GM18526 (cell line): ENCODE results near the gene IQCN.
A peak's percentile ranks its signal among the peaks of the same experiment; 100 is the strongest.

Experiments used
- POLR2A ChIP-seq: IDR thresholded peaks from 3 replicates; pipeline ENCODE4 v1.6.1; 2011; ENCODE audit not compliant: insufficient read length; ENCODE audit errors: extremely low read depth

Gene IQCN, protein sequence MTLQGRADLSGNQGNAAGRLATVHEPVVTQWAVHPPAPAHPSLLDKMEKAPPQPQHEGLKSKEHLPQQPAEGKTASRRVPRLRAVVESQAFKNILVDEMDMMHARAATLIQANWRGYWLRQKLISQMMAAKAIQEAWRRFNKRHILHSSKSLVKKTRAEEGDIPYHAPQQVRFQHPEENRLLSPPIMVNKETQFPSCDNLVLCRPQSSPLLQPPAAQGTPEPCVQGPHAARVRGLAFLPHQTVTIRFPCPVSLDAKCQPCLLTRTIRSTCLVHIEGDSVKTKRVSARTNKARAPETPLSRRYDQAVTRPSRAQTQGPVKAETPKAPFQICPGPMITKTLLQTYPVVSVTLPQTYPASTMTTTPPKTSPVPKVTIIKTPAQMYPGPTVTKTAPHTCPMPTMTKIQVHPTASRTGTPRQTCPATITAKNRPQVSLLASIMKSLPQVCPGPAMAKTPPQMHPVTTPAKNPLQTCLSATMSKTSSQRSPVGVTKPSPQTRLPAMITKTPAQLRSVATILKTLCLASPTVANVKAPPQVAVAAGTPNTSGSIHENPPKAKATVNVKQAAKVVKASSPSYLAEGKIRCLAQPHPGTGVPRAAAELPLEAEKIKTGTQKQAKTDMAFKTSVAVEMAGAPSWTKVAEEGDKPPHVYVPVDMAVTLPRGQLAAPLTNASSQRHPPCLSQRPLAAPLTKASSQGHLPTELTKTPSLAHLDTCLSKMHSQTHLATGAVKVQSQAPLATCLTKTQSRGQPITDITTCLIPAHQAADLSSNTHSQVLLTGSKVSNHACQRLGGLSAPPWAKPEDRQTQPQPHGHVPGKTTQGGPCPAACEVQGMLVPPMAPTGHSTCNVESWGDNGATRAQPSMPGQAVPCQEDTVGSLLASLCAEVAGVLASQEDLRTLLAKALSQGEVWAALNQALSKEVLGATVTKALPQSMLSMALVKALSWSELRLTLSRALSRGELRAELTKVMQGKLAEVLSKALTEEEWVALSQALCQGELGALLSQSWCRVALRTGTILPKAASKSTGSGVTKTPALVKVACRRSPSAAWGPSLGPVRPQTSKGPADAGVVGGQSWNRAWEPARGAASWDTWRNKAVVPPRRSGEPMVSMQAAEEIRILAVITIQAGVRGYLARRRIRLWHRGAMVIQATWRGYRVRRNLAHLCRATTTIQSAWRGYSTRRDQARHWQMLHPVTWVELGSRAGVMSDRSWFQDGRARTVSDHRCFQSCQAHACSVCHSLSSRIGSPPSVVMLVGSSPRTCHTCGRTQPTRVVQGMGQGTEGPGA (N-terminal part only)

DNA sequence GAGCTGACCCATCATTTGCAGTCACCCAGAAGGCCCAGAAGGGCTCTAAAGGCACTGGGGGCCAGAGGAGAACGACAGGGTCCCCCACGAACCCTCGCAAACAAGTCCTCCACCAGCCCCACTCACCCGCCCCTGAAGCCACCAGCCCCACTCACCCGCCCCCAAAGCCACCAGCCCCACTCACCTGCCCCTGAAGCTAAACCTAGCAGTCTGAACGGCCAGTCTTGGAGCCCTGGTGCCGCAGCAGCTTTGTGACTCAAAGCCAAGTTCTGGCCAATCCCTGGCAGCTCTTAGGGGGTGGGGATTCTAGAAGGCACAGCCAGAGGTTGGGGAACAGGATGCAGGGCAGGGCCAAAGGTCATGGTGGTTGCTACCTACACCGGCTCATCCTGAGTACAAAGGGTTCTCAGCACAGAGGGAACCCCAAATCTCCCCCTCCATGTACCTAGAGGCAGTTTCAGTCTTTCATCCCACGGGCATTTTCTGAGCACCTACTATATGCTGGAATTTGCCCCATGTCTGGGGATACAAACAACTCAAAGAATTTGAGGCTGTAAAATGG is at the start of gene IQCN:
TSS of gene IQCN (minus strand) at position 234 of the 562 bp plus-strand sequence. CDS start 4,974 bp downstream, outside the sequence.
- TF ChIP-seq POLR2A: no peak

DNA sequence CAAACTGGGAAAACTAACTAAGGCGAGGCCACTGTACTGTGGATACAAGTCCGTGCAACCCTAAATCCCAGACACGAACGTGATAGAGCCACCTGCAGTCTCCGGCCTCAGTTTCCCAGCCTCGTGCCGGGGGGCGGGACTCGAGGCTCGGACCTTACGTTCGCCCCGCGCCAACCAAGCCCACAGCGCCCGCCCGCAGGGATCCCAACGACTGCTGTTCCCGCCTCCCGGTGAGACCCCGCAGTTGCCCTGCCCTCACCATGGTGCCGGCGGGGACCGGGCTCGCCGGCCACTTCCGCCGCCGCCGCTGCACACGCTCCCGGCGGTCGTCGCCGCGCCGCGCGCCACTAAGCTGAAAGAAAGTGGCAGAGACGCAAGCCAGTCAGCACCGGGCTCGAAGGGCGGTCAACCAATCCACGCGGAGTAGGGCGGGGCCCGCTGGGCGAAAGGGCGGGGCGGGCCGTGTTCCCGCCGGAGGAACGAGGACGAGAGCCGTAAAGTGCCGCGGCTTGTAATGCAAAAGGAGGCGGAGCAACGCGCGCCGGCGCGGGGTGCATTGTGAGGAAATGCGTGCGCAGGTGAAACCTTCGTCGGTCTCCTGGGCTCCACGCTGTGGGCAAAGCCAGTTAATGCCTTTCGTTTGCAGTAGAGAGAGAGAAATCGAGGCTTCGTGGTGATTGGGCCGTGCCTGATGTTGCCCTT is 48.7 kb upstream of the IQCN start, which contains the start of gene LSM4:
TSS of gene LSM4 (minus strand) at position 318 of the 702 bp plus-strand sequence. CDS start at position 262, 56 bp downstream.
- peak; percentile 85 for TF ChIP-seq POLR2A

DNA sequence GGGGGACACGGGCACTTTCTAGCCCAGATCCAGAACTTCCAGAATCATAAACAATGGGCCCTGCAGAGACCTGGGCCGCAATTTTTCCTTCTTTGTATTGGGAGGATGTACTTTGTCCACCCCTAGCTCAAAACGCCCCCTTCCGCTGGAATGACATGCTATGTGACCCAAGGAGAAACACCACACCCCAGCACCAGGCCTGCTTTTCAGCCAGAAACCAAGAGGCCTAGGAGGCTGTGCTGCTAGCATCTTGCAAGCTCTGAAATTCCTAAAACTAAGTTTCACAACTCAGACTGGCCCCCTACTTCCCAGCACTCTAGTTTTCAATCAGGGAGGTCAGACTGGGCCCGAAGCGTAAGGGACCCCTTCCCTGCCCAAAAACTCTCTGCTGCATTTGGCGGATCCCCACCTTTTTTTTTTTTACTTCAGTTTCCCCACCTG is 48.1 kb upstream of the IQCN start:
- no peak for TF ChIP-seq POLR2A

DNA sequence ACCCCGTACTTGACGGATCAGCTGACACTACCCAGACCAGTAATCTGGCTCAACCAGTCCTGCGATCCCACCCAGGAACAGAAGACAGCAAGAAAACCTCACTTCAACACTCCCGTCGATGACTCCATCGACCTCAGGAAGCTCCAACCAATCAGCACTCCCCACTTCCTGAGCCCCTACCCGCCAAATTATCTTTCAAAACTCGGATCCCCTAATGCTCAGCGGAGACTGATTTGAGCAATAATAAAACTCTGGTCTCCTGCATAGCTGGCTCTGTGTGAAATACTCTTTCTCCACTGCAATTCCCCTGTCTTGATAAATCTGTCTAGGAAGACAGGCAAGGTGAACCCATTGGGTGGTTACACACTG is 47.5 kb upstream of the IQCN start:
- no peak for TF ChIP-seq POLR2A

- TF ChIP-seq POLR2A: no peak
Observed at GRCh38 chr19:18320865-18321733, 46.8 kb upstream of the IQCN start.

DNA sequence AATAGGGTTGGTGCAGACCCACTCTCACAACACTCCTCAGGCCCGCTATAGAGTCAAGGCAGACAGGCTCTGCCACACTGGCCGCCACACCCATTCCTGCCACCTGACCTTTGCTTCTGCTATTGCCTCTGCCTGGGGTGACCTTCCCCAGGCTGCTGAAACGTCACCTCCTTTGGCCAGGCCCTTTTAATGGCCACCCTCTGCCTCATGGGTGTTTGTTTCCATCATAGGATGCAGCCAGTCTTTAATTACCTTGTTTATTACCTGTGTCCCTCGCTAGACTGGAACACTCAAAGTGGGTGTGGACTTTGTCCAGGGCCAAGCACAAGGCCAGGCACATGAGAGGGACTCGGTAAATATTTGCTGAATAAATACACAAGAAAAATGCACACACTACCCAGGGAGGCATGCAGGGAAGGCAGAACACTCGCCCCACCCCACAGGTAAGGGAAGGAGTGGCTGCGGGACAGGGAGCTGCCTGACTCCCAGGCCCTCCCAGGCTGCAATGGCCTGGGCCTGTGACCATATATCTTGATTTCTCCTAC is 45.4 kb upstream of the IQCN start:
- no peak for TF ChIP-seq POLR2A

GRCh38 chr19:18317961-18318800 is 43.9 kb upstream of the IQCN start:
- peak; percentile 12 for TF ChIP-seq POLR2A

DNA sequence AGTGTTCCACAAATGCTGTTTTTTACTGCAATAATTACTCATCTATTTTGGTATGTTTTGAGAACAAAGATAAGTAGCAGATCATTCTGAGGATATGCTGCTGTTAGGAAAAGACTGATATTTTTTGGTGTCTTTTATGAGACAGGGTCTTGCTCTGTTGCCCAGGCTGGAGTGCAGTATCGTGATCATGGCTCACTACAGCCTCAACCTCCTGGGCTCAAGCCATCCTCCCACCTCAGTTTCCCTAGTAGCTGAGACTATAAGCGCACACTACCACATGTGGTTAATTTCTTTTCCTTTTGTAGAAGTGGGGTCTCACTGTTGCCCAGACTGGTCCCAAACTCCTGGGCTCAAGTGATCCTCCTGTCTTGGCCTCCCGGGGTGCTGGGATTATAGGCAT is 39.1 kb upstream of the IQCN start:
- no peak for TF ChIP-seq POLR2A

- no peak for TF ChIP-seq POLR2A
Observed at GRCh38 chr19:18312092-18312534, 37.9 kb upstream of the IQCN start.

DNA sequence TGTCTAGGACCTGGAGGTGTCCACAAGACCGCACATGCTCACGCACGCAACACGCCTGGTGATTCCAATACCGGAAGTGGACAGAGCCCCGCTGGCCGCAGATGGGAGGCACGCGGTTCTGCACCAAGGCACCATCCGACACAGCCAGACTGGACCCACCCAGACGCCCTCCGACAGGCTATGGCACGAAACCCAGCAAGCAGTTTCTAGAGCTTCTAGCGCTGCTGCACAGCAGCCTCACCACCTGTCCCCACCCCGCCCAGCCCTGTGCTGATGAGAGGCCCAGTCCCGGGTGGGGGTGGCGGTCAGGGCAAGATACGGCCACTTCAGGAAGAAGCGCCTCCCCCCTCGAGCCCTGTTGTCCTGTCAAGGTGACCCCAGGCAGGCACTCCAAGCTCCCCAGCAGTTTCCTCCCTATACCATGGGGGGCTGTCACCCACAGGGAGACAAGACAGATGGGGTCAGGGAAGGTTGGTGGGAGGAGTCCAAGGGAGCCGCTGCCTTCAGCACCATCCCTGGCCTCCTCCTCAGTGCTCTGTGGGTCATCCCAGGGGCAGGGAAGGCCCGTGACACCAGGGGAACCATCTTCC is 37.3 kb upstream of the IQCN start:
- TF ChIP-seq POLR2A: no peak

DNA sequence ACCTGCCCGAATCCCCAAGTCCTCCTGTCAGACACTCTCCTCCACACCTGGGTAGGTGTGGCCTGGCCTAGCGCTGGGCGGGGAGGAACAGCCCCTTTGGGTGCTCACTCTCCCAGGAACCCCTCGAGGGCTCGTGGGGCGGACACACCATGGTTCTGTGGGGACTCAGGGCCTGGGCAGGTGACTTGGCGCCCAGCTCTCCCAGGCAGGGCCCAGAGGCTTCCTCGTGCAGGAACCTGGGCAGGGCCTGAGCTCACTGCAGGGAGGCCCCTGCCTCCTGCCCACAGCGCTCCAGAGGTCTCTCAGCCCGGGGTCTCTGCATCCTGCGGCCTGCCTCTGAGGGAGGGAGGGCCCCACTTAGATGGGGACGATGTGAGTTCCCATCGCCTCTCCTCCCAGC is 36.7 kb upstream of the IQCN start:
- no peak for TF ChIP-seq POLR2A
